Measurements from ENCODE around the gene EIF4ENIF1.
"Not testable (repeated sequence)": the region's sequence is repeated elsewhere in the genome, so short reads cannot be mapped to it uniquely, and the experiment has no call there.

EIF4ENIF1 gene

GRCh38 chr22:31493355-31493754 is 3.7 kb upstream of the EIF4ENIF1 start:
- not testable (repeated sequence) for DNase-seq

- no peak for DNase-seq
Observed at GRCh38 chr22:31492151-31492550, 2.5 kb upstream of the EIF4ENIF1 start.

- no peak for DNase-seq
Observed at GRCh38 chr22:31491218-31491962, 1.7 kb upstream of the EIF4ENIF1 start.

GRCh38 chr22:31490496-31490925 is 869 bp upstream of the EIF4ENIF1 start:
- peak; percentile 95 for DNase-seq

- peak; percentile 71 for DNase-seq
Observed at GRCh38 chr22:31488988-31489617, 539 bp downstream of the EIF4ENIF1 start.

- DNase-seq = peak; percentile 11
Observed at GRCh38 chr22:31488346-31488883, 1.2 kb downstream of the EIF4ENIF1 start.

GRCh38 chr22:31486951-31487350 is 2.7 kb downstream of the EIF4ENIF1 start:
- no peak for DNase-seq

- not testable (repeated sequence) for DNase-seq
Observed at GRCh38 chr22:31486369-31486768, 3.3 kb downstream of the EIF4ENIF1 start.

GRCh38 chr22:31482470-31482869 is 7.2 kb downstream of the EIF4ENIF1 start:
- not testable (repeated sequence) for DNase-seq

- DNase-seq = no peak
Observed at GRCh38 chr22:31481129-31481528, 8.5 kb downstream of the EIF4ENIF1 start.

GRCh38 chr22:31477329-31477728 is 12.3 kb downstream of the EIF4ENIF1 start:
- no peak for DNase-seq

- DNase-seq = no peak
Observed at GRCh38 chr22:31475800-31476199, 13.8 kb downstream of the EIF4ENIF1 start.

GRCh38 chr22:31474743-31475142 is 14.9 kb downstream of the EIF4ENIF1 start:
- no peak for DNase-seq

GRCh38 chr22:31465307-31465706 is 24.3 kb downstream of the EIF4ENIF1 start:
- DNase-seq = no peak

GRCh38 chr22:31461699-31462098 is 27.9 kb downstream of the EIF4ENIF1 start:
- DNase-seq = no peak

GRCh38 chr22:31451709-31452571 is 37.7 kb downstream of the EIF4ENIF1 start:
- DNase-seq = peak; percentile 73

- DNase-seq = peak; percentile 65
Observed at GRCh38 chr22:31449506-31449905, 40.1 kb downstream of the EIF4ENIF1 start.

- no peak for DNase-seq
Observed at GRCh38 chr22:31448382-31448781, 41.3 kb downstream of the EIF4ENIF1 start.

- no peak for DNase-seq
Observed at GRCh38 chr22:31447337-31447736, 42.3 kb downstream of the EIF4ENIF1 start.

GRCh38 chr22:31446767-31447166 is 42.9 kb downstream of the EIF4ENIF1 start:
- no peak for DNase-seq

GRCh38 chr22:31446208-31446607 is 43.4 kb downstream of the EIF4ENIF1 start:
- no peak for DNase-seq

GRCh38 chr22:31445642-31446041 is 44.0 kb downstream of the EIF4ENIF1 start:
- no peak for DNase-seq

- DNase-seq = no peak
Observed at GRCh38 chr22:31443516-31443915, 46.1 kb downstream of the EIF4ENIF1 start.

All from hematopoietic multipotent progenitor cell treated with erythropoietin and hydrocortisone succinate and interleukin-3 and kit ligand, for 4 days (in vitro differentiated cells).